ENCODE data around the gene GNAS-AS1.

Gene GNAS-AS1

DNA sequence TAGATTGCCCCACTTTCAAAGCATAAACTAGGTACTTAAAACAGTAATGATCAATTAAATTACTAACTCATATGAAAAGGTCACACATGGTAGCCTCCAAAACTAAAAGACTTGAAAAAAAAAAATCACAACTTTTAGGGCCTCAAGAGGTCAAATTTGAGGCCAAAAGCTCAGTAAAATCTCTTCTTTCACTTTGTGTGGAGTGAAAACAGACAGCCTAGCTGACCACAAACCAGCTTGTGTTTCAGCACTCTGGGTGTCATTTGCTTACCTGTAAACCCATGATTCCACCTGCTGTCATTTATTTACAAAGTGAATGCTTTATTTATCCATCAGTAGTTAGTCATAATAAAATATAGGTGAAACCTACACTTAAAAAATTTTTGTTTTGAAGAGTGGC, 35.8 kb upstream of the GNAS-AS1 start:
- no peak for DNase-seq (ENCODE audit: extremely low read depth in 1 of 2, low read depth in 1 of 2)

DNA sequence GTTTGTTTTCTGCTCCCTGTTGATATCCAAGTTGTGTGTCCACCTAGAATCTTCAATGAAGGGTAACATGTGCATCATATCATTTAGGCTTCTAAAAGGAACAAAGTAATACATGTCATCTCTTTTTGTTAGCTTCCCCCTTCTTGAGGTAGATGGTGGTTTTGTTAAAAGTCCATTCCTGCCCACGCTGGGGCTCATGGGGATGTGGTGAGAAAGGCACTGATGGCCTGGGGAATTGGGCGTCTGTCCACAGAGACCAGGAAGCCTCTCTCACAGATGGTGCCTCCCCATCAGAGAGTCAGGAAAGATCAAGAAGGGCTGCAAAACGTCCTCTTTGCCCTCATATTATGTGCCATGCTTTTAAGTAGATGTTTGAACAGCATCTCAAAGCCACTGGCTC, 34.3 kb upstream of the GNAS-AS1 start:
- no peak for DNase-seq (ENCODE audit: extremely low read depth in 1 of 2, low read depth in 1 of 2)

GRCh38 chr20:58883241-58883691, 32.6 kb upstream of the GNAS-AS1 start:
- no peak for DNase-seq (ENCODE audit: extremely low read depth in 1 of 2, low read depth in 1 of 2)

DNA sequence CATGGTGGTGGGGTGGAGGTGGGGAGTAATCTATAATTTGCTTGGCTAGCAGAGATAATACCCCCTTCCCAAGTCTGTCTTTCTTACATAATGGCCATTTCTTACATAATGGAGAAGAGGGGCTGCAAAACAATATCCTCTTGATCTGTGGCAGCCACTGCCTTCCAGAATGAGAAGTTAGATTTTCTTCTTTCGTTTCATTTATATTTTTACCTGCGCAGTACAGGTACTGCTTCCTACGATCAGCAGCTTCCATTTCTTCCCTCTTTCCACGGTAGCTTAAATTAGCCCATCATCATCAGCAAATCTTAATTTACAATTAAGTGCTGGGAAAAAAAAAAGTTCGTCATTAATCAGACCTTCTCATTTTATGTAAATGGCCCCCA, 32.0 kb upstream of the GNAS-AS1 start:
- DNase-seq (ENCODE audit: extremely low read depth in 1 of 2, low read depth in 1 of 2) = no peak

DNA sequence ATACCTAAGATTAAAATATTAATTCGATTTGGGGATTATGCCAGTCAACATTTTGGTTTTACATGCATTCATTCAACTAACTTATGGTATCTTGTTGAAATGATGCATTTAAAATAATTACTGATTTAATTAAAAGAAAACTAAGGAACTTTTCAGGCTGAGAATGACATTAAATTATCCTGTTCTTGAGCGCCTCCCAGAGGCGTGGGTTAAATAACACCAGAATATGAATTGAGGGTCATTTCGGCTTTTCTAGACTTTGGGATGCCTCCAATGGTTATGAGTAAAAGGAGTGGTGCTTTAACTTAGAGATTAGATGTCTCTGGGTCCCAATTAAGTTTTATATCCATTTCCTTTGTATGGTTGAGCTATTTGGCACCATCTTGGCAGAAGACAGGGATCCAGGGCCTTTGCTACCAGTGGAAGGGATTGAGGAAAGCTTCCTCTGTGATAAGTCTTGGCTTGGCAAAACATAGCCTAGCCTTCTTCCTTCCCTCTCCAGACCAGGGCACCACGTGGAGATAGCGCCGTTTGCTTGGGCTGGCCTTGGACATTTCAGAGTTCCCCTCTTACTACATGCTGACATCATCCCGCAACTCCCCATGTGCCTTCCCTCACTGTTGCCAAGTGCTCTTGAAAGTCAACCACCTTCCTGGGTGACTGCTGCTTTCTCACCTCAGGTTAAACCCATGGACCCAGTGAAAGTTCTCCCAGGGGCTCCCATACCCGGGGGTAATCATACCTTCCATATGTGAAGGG, 30.5 kb upstream of the GNAS-AS1 start:
- no peak for DNase-seq (ENCODE audit: extremely low read depth in 1 of 2, low read depth in 1 of 2)

DNA sequence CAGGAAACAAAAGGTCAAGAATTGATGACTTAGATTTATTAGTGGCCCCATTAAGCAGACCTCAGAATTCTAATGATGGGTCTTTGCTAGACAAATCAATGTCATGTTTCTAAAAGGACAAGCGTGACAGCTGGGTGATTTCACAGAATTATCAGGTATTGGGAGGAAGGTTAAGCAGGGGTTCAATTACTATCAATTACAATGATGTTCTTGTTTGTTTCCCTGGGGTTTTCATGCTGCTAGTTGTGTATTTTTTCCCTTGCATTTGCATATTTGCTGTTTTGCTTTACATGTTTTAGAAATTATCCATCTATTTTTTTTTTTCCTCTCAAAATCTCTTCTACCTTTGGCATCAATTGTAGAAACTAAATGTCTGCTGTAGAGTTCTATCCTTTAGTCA, 29.7 kb upstream of the GNAS-AS1 start:
- DNase-seq (ENCODE audit: extremely low read depth in 1 of 2, low read depth in 1 of 2) = no peak

GRCh38 chr20:58878399-58878798, 27.7 kb upstream of the GNAS-AS1 start:
- no peak for DNase-seq (ENCODE audit: extremely low read depth in 1 of 2, low read depth in 1 of 2)

DNA sequence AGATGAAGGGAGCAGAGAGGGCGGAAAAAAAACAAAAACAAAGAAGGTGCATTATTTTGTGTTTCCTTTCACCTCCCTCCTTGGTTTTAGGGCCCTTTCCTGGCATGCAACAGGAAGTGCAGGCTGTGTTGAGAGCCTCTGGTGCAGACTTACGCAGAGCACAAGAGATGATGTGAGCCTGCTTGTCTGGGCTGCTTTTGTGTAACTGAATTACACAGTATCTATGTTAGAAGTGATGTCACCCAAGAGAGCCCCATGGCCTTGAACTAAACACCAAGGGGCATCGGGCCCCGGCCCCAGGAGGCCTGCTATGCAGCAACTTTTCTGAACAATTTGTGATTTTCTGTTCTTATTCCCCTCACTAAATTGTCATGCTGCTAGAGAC, 27.3 kb upstream of the GNAS-AS1 start:
- DNase-seq (ENCODE audit: extremely low read depth in 1 of 2, low read depth in 1 of 2) = no peak

GRCh38 chr20:58877050-58877975, 26.6 kb upstream of the GNAS-AS1 start:
- no peak for DNase-seq (ENCODE audit: extremely low read depth in 1 of 2, low read depth in 1 of 2)

- no peak for DNase-seq (ENCODE audit: extremely low read depth in 1 of 2, low read depth in 1 of 2)
These were observed 25.7 kb upstream of the GNAS-AS1 start for GRCh38 chr20:58876437-58876836.

- DNase-seq (ENCODE audit: extremely low read depth in 1 of 2, low read depth in 1 of 2) = no peak
These were observed 24.9 kb upstream of the GNAS-AS1 start for GRCh38 chr20:58875541-58876134.

- DNase-seq (ENCODE audit: extremely low read depth in 1 of 2, low read depth in 1 of 2) = no peak
These were observed 24.4 kb upstream of the GNAS-AS1 start for GRCh38 chr20:58875111-58875510.

GRCh38 chr20:58874469-58874868, 23.8 kb upstream of the GNAS-AS1 start:
- no peak for DNase-seq (ENCODE audit: extremely low read depth in 1 of 2, low read depth in 1 of 2)

DNA sequence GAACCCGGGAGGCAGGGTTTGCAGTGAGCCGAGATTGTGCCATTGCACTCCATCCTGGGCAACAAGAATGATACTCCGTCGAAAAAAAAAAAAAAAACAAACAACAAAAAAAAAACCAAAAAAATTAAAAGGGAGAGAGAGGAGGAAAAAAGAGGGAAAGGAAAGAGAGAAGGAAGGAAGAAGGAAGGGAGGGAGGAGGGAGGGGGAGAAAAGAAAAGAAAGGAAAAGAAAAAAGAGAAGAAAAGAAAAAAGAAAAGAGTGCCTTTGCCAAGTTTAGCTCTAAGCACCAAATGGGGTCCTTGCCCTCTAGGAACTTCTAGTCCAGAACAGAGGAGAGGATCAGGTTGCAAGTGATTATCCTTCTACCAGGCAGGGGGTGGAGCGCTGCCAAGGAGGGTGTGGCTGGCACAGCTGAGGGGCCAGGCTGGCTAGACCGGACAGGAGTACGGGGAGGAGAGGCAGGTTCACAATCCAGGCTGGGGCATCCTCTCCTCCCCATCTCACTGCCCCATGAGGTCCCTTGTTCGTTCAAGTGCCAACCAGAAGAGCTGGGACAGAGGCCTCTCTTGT, 20.9 kb upstream of the GNAS-AS1 start:
- no peak for DNase-seq (ENCODE audit: extremely low read depth in 1 of 2, low read depth in 1 of 2)

- DNase-seq (ENCODE audit: extremely low read depth in 1 of 2, low read depth in 1 of 2) = peak in 1 of 2 donors; percentile 33
These were observed 19.8 kb upstream of the GNAS-AS1 start for GRCh38 chr20:58870293-58871014.

GRCh38 chr20:58869662-58870227, 19.0 kb upstream of the GNAS-AS1 start:
- no peak for DNase-seq (ENCODE audit: extremely low read depth in 1 of 2, low read depth in 1 of 2)

DNA sequence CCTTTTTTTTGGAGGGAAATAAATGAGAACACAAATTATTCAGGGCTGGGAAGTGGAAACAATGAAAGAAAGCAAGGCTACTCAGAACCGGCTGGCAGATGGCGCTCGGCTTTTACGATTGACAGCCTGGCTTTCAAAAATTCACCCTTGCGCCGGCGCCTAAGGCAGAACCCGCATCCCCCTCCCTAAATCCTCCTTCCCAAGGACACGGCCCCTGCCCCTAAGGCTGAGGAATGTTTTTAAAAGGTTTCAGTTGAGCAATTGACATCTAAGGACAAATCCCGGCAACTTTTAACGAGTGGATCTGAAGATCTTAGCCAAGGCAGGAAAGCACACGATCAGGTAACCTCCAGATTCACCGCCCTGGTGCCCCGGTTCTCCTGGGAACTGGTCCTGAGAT, 18.1 kb upstream of the GNAS-AS1 start:
- no peak for DNase-seq (ENCODE audit: extremely low read depth in 1 of 2, low read depth in 1 of 2)

DNA sequence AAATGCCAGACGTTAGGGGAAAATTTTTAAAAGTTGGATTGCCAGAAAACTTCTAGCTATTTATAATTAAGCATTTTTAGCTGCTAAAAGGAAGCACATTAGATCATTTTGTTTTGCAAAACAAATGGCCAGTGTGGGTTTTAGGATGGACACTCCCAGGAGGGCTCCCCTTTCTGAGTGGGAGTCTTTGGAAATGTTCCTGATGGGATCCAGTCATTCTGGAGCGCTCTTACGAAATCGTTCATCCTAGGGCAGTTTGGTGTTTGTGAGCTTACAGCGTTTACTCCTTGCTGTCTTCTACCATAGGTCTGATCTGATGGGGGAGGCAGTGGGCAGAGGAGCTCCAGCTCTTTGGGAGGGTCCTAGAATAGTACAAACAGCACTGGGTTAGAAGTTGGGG, 16.5 kb upstream of the GNAS-AS1 start:
- DNase-seq (ENCODE audit: extremely low read depth in 1 of 2, low read depth in 1 of 2) = no peak

DNA sequence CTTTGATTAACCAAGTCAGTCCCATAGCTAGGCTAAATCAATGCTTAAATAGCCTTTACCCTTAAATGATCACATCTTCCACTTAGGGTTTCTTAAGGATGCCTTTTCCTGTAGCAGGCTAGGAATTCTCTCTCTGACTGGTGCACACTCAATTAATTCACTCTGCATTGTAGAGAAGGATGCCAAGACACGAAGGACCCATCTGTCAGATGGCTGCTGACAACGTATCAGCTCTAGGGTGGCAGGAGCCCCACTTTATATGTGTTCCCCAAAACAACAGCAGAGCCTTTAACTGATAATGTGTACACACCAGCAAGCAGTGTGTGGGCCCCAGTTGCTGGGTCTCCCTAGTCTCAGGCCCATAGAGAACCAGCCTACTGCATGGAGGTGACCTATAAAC, 15.1 kb upstream of the GNAS-AS1 start:
- no peak for DNase-seq (ENCODE audit: extremely low read depth in 1 of 2, low read depth in 1 of 2)

GRCh38 chr20:58864346-58864745, 13.6 kb upstream of the GNAS-AS1 start:
- no peak for DNase-seq (ENCODE audit: extremely low read depth in 1 of 2, low read depth in 1 of 2)

All from activated CD8-positive, alpha-beta memory T cell treated with anti-CD3 and anti-CD28 coated beads for 1 hour (primary cell).